ENCODE results near the gene NOX5.

The NOX5 gene

DNA sequence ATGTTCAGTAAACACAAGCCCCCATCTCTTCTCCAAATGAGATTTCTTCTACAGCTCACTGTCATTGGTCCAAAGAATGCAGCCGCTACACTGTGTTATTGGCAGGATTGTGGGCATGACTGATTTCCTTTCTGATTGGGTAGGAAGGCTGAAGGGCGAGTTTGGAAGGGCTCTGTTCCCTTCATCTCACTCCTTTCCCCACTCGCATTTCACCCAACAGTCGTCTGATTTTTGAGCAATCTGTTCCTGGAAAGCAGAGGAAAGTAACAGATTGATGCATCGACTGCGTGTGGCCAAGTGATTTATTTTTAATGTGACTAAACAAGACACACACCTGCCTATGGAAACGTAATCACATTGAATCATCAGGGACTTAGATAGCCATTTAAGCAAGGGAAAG, 55.5 kb downstream of the NOX5 start:
- TF ChIP-seq, protein P1, sequence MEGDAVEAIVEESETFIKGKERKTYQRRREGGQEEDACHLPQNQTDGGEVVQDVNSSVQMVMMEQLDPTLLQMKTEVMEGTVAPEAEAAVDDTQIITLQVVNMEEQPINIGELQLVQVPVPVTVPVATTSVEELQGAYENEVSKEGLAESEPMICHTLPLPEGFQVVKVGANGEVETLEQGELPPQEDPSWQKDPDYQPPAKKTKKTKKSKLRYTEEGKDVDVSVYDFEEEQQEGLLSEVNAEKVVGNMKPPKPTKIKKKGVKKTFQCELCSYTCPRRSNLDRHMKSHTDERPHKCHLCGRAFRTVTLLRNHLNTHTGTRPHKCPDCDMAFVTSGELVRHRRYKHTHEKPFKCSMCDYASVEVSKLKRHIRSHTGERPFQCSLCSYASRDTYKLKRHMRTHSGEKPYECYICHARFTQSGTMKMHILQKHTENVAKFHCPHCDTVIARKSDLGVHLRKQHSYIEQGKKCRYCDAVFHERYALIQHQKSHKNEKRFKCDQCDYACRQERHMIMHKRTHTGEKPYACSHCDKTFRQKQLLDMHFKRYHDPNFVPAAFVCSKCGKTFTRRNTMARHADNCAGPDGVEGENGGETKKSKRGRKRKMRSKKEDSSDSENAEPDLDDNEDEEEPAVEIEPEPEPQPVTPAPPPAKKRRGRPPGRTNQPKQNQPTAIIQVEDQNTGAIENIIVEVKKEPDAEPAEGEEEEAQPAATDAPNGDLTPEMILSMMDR (IDR thresholded peaks at IDR 0.05; ENCODE audit: low read depth, low read length), result no peak
- no peak for TF ChIP-seq EZH2phosphoT487 (IDR thresholded peaks at IDR 0.05; ENCODE audit: low read depth)
- Histone ChIP-seq H3K36me3 (replicated peaks; ENCODE audit: low read depth, low read length) (no peaks in the 10 kb centered on the region), H3K27me3 (ENCODE audit: low read depth, low read length) (peaks cover 25% of the 10 kb centered on the region), H3K4me1 (ENCODE audit: low read length) (no peaks in the 10 kb centered on the region), H3K9ac (ENCODE audit: low read length) (no peak overlapping the region), H3K27ac (ENCODE audit: low read length) (no peak overlapping the region), H3K9me3 (ENCODE audit: insufficient read depth, low read length) (no peaks in the 10 kb centered on the region), H2AFZ (ENCODE audit: low read depth, low read length) (no peak overlapping the region), H3K4me3 (ENCODE audit: low read length) (no peak overlapping the region), H3K79me2 (ENCODE audit: low read length) (no peaks in the 10 kb centered on the region), H4K20me1 (ENCODE audit: insufficient read depth, low read length) (no peaks in the 10 kb centered on the region), H3K4me2 (ENCODE audit: low read length) (no peak overlapping the region)

DNA sequence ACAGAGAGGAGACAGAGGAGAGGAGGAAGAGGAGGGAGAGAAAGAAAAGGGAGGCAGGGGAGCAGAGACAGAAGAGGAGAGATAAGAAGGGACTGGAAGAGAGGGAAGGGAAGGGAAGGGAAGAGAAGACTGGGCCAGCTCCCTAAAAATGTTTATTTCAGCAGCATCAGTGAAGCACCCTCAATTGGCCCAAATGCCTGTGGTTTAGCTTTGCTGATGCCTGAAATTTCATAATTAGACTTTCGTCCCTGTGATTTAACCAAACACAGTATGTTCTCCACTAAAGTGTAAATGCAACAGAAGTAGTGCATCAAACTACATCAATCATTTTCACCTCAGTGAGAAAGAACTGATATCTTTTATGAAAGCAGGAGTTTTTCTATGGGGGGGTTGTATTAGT, 55.9 kb downstream of the NOX5 start:
- Histone ChIP-seq H3K4me1 (ENCODE audit: low read length) (no peaks in the 10 kb centered on the region), H3K4me2 (ENCODE audit: low read length) (no peak overlapping the region), H3K27ac (ENCODE audit: low read length) (no peak overlapping the region), H4K20me1 (ENCODE audit: insufficient read depth, low read length) (no peaks in the 10 kb centered on the region), H3K4me3 (ENCODE audit: low read length) (no peak overlapping the region), H3K27me3 (ENCODE audit: low read depth, low read length) (peaks cover 25% of the 10 kb centered on the region), H3K36me3 (replicated peaks; ENCODE audit: low read depth, low read length) (no peaks in the 10 kb centered on the region), H2AFZ (ENCODE audit: low read depth, low read length) (no peak overlapping the region), H3K9ac (ENCODE audit: low read length) (no peak overlapping the region), H3K9me3 (ENCODE audit: insufficient read depth, low read length) (no peaks in the 10 kb centered on the region), H3K79me2 (ENCODE audit: low read length) (no peaks in the 10 kb centered on the region)
- no peak for TF ChIP-seq EZH2phosphoT487 (IDR thresholded peaks at IDR 0.05; ENCODE audit: low read depth)
- TF ChIP-seq, protein P1 (IDR thresholded peaks at IDR 0.05; ENCODE audit: low read depth, low read length), result no peak

DNA sequence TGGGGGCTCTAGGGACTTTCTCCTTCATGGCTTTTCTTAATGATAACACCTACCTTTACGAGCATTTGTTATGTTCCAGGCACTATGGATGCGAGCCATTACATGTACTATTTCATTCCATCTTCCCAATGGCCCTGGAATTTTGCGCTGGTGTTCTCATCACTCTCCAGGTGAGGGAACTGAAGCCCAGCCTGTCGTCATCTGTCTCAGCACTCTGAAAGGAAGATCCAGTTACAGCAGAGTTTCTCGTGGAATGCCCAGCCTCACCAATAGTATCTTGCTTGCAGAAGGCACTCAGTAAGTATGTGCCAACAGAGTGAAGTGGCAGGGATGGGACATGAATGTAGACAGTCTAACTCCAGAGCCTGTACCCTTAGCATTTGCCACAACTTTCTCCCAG, 56.8 kb downstream of the NOX5 start:
- Histone ChIP-seq H2AFZ (ENCODE audit: low read depth, low read length) (no peak overlapping the region), H3K4me3 (ENCODE audit: low read length) (no peak overlapping the region), H3K4me1 (ENCODE audit: low read length) (no peaks in the 10 kb centered on the region), H3K79me2 (ENCODE audit: low read length) (no peaks in the 10 kb centered on the region), H3K4me2 (ENCODE audit: low read length) (no peak overlapping the region), H3K9me3 (ENCODE audit: insufficient read depth, low read length) (no peaks in the 10 kb centered on the region), H3K27me3 (ENCODE audit: low read depth, low read length) (peaks cover 25% of the 10 kb centered on the region), H3K27ac (ENCODE audit: low read length) (no peak overlapping the region), H3K36me3 (replicated peaks; ENCODE audit: low read depth, low read length) (no peaks in the 10 kb centered on the region), H4K20me1 (ENCODE audit: insufficient read depth, low read length) (no peaks in the 10 kb centered on the region), H3K9ac (ENCODE audit: low read length) (no peak overlapping the region)
- no peak for TF ChIP-seq EZH2phosphoT487 (IDR thresholded peaks at IDR 0.05; ENCODE audit: low read depth)
- TF ChIP-seq, protein P1 (IDR thresholded peaks at IDR 0.05; ENCODE audit: low read depth, low read length), result no peak

DNA sequence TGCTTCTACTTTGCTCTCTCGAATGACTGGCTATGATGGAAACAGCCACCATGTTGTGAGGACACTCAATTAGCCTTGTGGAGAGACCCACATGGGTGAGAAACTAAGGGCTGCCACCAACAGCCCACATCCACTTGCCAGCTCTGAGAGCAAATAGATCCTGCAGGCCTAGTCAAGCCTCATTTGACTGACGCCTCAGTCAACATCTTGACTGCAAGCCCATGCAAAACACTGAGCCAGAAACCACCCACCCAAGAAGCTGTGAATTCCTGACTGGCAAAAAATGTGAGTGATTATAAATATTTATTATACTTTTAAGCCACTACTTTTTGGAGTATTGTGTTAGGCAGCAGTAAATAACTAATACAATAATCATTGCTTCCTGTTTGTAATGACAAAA, 58.4 kb downstream of the NOX5 start:
- no peak for TF ChIP-seq EZH2phosphoT487 (IDR thresholded peaks at IDR 0.05; ENCODE audit: low read depth)
- TF ChIP-seq, protein P1 (IDR thresholded peaks at IDR 0.05; ENCODE audit: low read depth, low read length), result no peak

More for the DNA sequence above, 58.4 kb downstream of the NOX5 start:
- no peak overlapping the region for H2AFZ ChIP-seq (ENCODE audit: low read depth, low read length)
- H3K27ac ChIP-seq (ENCODE audit: low read length), result no peak overlapping the region
- H3K4me3 ChIP-seq (ENCODE audit: low read length), result no peak overlapping the region
- no peaks in the 10 kb centered on the region for H4K20me1 ChIP-seq (ENCODE audit: insufficient read depth, low read length)
- H3K79me2 ChIP-seq (ENCODE audit: low read length), result no peaks in the 10 kb centered on the region
- no peaks in the 10 kb centered on the region for H3K36me3 ChIP-seq (replicated peaks; ENCODE audit: low read depth, low read length)
- no peaks in the 10 kb centered on the region for H3K9me3 ChIP-seq (ENCODE audit: insufficient read depth, low read length)
- no peak overlapping the region for H3K4me2 ChIP-seq (ENCODE audit: low read length)
- no peaks in the 10 kb centered on the region for H3K4me1 ChIP-seq (ENCODE audit: low read length)
- H3K9ac ChIP-seq (ENCODE audit: low read length), result no peak overlapping the region
- peaks cover 25% of the 10 kb centered on the region for H3K27me3 ChIP-seq (ENCODE audit: low read depth, low read length)
